HFFc6 (cell line): Measurements from ENCODE around the gene FYB1. TPM values are rescaled to one million over a fixed set of nuclear protein-coding genes. Genes with fewer than 3 reads are reported as not detected.
A peak's percentile ranks its signal among the peaks of the same experiment; 100 is the strongest.

Experiments
- DNase-seq: peaks from one replicate; pipeline ENCODE4 v3.0.0-alpha.2; 2018
- H3K27ac Mint-ChIP-seq: 2 replicates; pipeline ENCODE4 v1.8.0; 2020; ENCODE audit warnings: mild to moderate bottlenecking, mixed read lengths
- H3K27me3 Mint-ChIP-seq: 2 replicates; pipeline ENCODE4 v1.8.0; 2021; ENCODE audit warnings: mild to moderate bottlenecking, moderate library complexity, mixed read lengths; ENCODE audit not compliant: insufficient read depth
- H3K36me3 Mint-ChIP-seq: 2 replicates; pipeline ENCODE4 v1.8.0; 2021; ENCODE audit warnings: low read depth, mixed read lengths
- H3K4me1 Mint-ChIP-seq: 2 replicates; pipeline ENCODE4 v1.8.0; 2020; ENCODE audit warnings: low read depth, mixed read lengths
- H3K4me3 Mint-ChIP-seq: 2 replicates; pipeline ENCODE4 v1.8.0; 2020; ENCODE audit warnings: mild to moderate bottlenecking, moderate library complexity, mixed read lengths
- H3K9me3 Mint-ChIP-seq: 2 replicates; pipeline ENCODE4 v1.8.0; 2020; ENCODE audit warnings: mild to moderate bottlenecking, mixed read lengths
- total RNA-seq, 6 experiments: library from RNA; stranded (reverse); fragmentation: NEBNext Ultra II Directional; extraction: Animal tissue kit (Norgen Biotek cat#: 25700); gene quantifications; 2 replicates in 1 of 6; 3 replicates in 5 of 6; pipeline ENCODE4 v1.2.3, GENCODE V29; 2021
- TF ChIP-seq, protein P1 (sequence below): fragments of 200-600 bp; sonication (generic); IDR thresholded peaks from 2 replicates; pipeline ENCODE4 v1.5.0; 2021; ENCODE audit warnings: antibody characterized with exemption, mild to moderate bottlenecking

The FYB1 gene
- total RNA-seq, 6 experiments from 2014 or later: 0.32 to 1.7 (median 0.49) TPM

DNA sequence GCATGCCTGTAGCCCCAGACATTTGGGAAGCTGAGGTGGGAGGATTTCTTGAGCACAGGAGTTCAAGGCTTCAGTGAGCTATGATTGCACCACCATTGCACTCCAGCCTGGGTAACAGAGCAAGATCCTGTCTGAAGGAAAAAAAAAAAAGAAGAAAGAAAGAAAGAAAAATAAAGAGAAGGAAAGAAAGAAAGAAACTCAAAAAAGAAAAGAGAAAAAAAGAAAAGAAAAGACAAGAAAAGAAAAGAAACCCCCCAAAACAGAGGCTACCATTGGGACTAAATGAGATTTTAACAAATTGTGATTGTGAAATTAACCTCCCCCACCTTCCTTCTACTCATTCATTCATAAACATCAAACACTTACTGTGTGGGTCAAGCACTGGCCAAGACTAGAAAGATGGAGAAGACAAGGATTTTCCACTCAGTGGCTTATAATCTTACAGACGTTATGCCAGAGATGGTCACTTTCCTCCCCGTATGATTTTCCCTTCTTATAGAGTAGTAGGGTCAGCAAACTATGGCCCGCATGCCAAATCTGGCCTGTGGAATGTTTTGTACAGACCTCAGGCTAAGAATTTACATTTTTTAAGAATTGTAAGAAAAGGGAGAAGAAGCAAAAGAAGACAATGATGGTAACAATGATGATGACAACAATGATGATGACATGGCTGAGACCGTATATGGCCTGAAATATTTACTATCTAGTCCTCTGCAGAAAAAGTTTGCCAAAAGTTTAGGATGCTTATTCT is 1.1 kb upstream of the FYB1 start:
- Mint-ChIP-seq H3K4me1 (peaks cover 50% of the 10 kb centered on the region), H3K27ac (no peak overlapping the region), H3K36me3 (no peaks in the 10 kb centered on the region), H3K9me3 (no peaks in the 10 kb centered on the region), H3K4me3 (no peak overlapping the region), H3K27me3 (no peaks in the 10 kb centered on the region; the same call in 1 of the 2 replicates)
- TF ChIP-seq, protein P1, sequence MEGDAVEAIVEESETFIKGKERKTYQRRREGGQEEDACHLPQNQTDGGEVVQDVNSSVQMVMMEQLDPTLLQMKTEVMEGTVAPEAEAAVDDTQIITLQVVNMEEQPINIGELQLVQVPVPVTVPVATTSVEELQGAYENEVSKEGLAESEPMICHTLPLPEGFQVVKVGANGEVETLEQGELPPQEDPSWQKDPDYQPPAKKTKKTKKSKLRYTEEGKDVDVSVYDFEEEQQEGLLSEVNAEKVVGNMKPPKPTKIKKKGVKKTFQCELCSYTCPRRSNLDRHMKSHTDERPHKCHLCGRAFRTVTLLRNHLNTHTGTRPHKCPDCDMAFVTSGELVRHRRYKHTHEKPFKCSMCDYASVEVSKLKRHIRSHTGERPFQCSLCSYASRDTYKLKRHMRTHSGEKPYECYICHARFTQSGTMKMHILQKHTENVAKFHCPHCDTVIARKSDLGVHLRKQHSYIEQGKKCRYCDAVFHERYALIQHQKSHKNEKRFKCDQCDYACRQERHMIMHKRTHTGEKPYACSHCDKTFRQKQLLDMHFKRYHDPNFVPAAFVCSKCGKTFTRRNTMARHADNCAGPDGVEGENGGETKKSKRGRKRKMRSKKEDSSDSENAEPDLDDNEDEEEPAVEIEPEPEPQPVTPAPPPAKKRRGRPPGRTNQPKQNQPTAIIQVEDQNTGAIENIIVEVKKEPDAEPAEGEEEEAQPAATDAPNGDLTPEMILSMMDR: no peak
- no peak for DNase-seq

DNA sequence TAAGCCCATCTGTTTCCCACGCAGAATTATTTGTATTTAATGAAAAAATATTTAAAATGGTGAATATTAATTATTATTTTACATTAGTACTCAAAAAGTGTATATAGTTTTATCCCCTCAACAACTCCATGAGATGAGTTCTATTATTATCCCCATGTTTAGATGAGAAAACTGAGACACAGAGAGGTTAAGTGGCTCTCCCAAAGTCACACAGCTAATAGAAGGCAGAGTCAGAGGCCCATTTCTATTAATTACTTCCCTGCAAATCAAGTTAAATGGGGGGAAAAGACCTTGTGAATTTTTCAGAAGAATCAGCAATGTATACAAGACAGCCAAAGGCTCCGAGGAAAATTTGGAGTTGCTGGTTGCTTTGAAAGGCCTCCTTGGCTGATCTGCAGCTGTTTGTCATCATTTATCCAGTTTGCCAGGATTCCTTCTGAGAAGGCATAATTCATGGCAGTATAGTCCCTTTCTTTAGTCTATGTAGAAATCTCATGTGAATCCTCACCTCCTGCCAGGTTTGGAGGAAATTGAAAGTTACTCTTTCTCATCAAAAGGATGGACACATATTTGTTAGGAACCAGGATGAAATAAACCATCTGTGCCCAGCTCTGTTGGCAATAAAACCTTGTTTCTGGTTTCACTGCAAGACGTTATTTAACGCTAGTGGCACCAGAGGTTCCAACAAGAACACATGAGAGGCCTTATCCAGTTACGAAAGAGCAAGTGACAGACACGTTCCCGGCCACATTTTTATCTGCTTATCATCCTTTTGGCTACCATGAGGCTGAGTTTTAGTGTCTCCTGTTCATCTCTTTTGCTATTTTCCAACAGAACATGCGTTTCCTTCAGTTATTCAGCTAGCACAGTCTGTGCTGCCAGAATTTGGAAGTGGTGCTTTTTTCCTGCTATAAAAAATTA is 621 bp downstream of the FYB1 start:
- Mint-ChIP-seq H3K36me3 (no peaks in the 10 kb centered on the region), H3K4me3 (peak overlapping the region; percentile 70; the same call in 1 of the 2 replicates), H3K27ac (peak overlapping the region; percentile 72; the same call in 1 of the 2 replicates), H3K4me1 (peaks cover 52% of the 10 kb centered on the region), H3K27me3 (no peaks in the 10 kb centered on the region; the same call in 1 of the 2 replicates), H3K9me3 (no peaks in the 10 kb centered on the region)
- peak; percentile 20 for DNase-seq
- TF ChIP-seq, protein P1: no peak

DNA sequence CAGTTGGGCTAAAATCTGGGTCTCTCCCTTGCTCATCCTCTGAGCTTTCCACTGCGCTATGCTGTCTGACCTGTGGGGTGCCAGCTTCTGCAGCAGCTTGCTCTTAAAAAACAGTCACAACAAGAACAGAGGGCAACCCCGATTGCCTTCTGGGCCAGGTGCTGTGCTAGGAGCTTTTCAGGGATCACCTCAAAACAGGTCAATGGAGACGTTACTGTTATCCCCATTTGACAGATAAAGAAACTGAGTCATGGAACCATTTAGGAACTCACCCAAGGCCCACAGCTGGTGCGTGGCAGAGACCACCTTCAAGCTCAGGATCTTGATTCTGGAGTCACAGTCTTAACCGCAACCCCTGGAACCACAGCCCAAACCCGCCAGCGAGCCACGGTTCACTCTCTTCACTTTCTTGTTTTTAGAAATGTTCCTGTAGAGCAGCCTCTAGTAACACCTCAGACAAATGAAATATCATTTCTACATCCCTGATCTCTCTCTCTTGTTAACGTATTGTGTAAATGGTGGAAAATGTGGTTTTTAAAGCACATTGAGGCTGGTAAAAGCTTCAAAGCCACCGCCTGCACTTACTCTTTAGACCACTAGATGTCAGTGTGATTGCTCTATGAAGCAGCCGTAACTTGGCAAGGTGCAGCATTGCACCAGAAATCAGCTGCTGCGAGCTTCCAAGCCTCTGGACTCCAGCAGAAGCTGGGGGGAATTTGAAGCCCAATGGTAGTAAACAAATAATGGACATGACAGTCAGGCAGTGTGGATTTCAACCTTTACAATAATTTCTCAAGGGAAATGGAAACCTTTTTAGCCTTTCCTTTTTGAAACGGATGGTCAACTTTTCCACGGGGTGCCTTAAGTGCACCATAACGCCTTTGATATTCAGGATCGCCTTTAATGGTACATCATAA is 1.7 kb downstream of the FYB1 start:
- peak; percentile 74 for DNase-seq
- no peak overlapping the region for H3K4me3 Mint-ChIP-seq
- H3K27me3 Mint-ChIP-seq: no peaks in the 10 kb centered on the region; the same call in 1 of the 2 replicates
- no peak overlapping the region for H3K27ac Mint-ChIP-seq
- no peaks in the 10 kb centered on the region for H3K36me3 Mint-ChIP-seq
- H3K9me3 Mint-ChIP-seq: no peaks in the 10 kb centered on the region
- peaks cover 52% of the 10 kb centered on the region for H3K4me1 Mint-ChIP-seq
- TF ChIP-seq, protein P1: peak; percentile 98

DNA sequence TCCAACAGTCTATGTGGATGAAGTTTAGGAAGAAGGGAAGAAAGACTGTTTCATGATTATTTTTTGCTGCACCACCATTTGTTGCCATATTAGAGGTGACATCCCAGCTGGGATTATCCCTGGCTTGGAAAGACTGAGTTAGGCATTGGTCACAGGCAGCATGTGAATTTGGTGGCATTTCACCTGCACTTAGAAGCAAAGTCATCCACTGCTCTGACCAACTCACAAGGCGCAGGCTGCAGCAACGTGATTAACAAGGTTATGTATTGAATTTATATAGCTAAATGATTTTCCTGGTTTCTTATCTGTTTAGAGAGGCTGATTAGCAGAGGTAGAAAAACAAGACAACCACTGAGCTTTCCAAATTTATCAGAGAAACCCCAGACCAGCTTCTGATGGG is 2.7 kb downstream of the FYB1 start:
- TF ChIP-seq, protein P1: no peak
- Mint-ChIP-seq H3K36me3 (no peaks in the 10 kb centered on the region), H3K4me1 (peaks cover 52% of the 10 kb centered on the region), H3K9me3 (no peaks in the 10 kb centered on the region), H3K4me3 (no peak overlapping the region), H3K27ac (no peak overlapping the region; the same call in 1 of the 2 replicates), H3K27me3 (no peaks in the 10 kb centered on the region; the same call in 1 of the 2 replicates)
- no peak for DNase-seq

DNA sequence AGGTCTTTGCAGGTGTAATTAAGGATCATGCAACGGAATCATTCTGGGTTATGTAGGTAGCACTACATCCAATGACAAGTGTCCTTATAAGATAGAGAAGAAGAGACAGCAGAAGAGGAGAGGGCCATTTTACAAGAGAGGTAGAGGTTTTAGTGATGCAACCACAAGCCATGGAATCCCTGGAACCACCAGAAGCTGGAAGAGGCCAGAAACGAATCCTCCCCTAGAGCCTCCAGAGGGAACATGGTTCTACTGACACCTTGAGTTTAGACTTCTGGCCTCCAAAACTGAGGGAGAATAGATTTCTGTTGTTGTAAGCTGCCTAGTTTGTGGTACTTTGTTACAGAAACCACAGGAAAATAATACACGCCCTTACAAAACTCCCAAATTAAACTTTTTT is 3.5 kb downstream of the FYB1 start:
- Mint-ChIP-seq H3K27me3 (no peaks in the 10 kb centered on the region; the same call in 1 of the 2 replicates), H3K9me3 (no peaks in the 10 kb centered on the region), H3K4me3 (no peak overlapping the region), H3K4me1 (peaks cover 47% of the 10 kb centered on the region), H3K27ac (no peak overlapping the region), H3K36me3 (no peaks in the 10 kb centered on the region)
- TF ChIP-seq, protein P1: no peak
- no peak for DNase-seq
